ENCODE data around the gene CCNE1.

DNA sequence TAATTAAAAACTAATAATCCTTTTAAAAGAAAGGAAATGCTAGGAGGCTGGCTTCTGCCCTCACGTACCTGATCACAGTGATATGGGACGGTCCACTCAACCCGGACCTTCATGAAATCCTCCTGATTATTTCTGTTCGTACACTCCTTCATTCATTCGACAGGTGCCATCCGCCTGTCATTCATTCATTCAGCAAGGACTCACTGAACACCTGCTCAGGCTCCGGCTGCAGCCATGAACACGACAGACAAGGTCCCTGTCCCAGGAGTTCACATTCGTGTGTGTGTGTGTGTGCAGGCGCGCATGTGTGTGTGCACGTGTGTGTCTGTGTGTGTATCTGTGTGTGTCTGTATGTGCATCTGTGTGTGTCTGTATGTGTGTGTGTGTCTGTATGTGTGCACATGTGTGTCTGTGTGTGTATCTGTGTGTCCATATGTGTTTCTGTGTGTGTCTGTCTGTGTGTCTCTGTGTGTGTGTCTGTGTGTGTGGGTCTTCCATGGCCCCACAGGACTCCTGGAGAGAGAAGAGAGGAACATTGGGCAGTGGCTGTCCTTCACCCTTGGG is 28.1 kb upstream of the CCNE1 start:
- TF ChIP-seq, protein P1, sequence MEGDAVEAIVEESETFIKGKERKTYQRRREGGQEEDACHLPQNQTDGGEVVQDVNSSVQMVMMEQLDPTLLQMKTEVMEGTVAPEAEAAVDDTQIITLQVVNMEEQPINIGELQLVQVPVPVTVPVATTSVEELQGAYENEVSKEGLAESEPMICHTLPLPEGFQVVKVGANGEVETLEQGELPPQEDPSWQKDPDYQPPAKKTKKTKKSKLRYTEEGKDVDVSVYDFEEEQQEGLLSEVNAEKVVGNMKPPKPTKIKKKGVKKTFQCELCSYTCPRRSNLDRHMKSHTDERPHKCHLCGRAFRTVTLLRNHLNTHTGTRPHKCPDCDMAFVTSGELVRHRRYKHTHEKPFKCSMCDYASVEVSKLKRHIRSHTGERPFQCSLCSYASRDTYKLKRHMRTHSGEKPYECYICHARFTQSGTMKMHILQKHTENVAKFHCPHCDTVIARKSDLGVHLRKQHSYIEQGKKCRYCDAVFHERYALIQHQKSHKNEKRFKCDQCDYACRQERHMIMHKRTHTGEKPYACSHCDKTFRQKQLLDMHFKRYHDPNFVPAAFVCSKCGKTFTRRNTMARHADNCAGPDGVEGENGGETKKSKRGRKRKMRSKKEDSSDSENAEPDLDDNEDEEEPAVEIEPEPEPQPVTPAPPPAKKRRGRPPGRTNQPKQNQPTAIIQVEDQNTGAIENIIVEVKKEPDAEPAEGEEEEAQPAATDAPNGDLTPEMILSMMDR (IDR thresholded peaks at IDR 0.05) = no peak
- no peak for TF ChIP-seq POLR2A (IDR thresholded peaks at IDR 0.05)
